Fibroblast of skin of left quadriceps (primary cell): ENCODE results near the gene EFCAB6.

Experiments used
- DNase-seq, 2 experiments: peaks; one replicate each; pipeline ENCODE4 v3.0.0-alpha.2; 2013; ENCODE audit warnings: low read depth in 2 of 2

The EFCAB6 gene

DNA sequence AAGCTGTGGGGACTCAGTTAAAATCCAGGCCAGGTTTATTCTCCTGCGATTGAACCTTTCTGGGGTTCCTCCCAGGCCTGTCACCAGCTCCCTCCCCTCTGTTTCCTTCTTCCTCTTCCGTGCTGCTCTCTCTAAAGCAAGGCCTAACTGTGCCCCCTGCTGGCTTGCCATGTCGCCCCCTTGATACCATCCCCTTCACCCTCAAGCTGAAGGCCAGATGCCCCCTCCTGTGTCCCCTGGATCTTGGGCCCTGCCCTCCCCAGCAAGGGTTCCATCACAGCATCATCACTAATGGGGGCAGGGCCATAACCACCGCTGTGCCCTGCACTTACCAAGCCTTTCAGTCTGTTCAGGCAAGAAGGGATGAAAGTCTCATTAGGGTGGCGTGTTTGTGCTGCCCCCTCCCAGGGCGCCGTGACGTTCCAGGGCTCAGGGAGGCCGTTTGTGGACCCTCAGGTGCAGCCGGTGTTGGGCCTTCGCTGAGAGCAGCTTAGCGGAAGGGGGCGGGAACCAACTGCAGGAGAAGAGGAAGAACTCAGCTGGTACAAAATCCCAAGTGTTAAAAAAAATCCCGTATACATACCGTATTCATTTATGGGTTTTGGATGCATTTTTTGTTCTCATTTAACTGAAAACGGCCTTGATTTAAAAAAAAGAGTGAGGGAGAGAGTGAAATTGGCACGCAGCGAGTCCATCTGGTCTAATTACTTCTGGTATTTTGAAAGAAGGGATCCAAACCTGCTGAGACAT lies 330.4 kb downstream of the EFCAB6 start:
- no peak for DNase-seq

DNA sequence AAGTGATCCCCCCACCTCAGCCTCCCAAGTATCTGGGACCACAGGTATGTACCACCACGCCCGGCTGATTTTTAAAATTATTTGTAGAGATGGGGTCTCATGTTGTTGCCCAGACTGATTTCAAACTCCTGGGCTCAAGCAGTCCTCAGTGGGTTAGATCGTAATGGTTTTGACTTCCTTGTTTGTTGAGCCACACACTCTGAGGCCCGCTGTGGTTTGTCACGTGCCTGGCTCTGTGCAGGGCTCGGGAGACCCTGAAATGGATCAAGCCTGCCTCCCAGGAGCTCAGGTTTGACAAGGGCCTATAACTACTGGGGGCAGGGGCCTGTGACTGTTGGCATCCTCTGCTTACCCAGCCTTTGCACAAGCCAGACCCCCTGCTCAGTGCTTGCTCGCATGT lies 332.1 kb downstream of the EFCAB6 start:
- no peak for DNase-seq

DNA sequence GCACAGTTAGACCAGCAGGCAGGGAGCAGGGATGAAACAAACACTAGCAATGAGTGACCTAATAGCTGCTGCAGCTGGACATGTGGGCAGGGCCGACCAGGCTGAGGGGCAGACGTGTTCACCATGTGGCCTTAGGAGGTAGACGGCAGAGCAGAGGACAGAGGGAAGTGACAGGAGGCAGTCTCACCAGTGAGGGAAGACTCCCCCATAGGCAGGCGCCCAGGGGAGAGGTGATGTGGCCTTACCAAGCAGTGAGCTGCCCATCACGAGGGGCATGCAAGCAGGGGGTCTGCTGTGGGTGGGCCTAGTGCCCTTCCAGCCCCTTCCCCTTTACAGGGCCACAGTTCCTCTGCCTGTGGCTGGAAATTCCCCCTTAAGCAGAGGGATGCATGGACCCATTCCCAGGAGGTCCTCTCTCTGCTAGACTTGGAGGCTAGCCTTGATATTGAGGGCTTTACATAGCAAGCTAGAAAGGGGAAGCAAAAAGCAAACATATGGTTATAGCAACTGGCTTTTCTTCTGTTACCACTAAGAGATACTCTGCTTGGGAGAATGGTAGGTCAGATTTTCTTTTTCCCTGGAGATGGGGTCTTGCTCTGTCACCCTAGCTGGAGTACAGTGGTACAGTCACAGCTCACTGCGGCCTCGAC lies 332.7 kb downstream of the EFCAB6 start:
- no peak for DNase-seq
